H9 (cell line): Measurements from ENCODE around the gene BMP3. TPM values are rescaled to one million over a fixed set of nuclear protein-coding genes. Genes with fewer than 3 reads are reported as not detected.

Experiments used
- DNase-seq: peaks from one replicate; pipeline ENCODE4 v3.0.0-alpha.2; 2017
- H2AFZ ChIP-seq: one replicate; pipeline ENCODE4 v1.6.1; 2013; ENCODE audit warnings: mild to moderate bottlenecking, low read length, control low read depth, moderate library complexity
- H2AK5ac ChIP-seq: 2 replicates; pipeline ENCODE4 v1.6.1; 2013; ENCODE audit warnings: low read length, control low read depth, mixed read lengths; ENCODE audit not compliant: insufficient read length
- H2BK120ac ChIP-seq: one replicate; pipeline ENCODE4 v1.6.1; 2013; ENCODE audit warnings: low read depth, mild to moderate bottlenecking, low read length, control low read depth, inconsistent platforms; ENCODE audit not compliant: poor library complexity, severe bottlenecking
- H2BK12ac ChIP-seq: 2 replicates; pipeline ENCODE4 v1.6.1; 2013; ENCODE audit warnings: low read length, control low read depth, mixed read lengths, low read depth; ENCODE audit not compliant: insufficient read length
- H2BK15ac ChIP-seq: 2 replicates; pipeline ENCODE4 v1.6.1; 2013; ENCODE audit warnings: low read depth, low read length, control low read depth
- H2BK20ac ChIP-seq: one replicate; pipeline ENCODE4 v1.6.1; 2013; ENCODE audit warnings: low read depth, mild to moderate bottlenecking, low read length, control low read depth, inconsistent platforms; ENCODE audit not compliant: poor library complexity, severe bottlenecking
- H2BK5ac ChIP-seq: 2 replicates; pipeline ENCODE4 v1.6.1; 2013; ENCODE audit warnings: low read length, control low read depth, mixed read lengths; ENCODE audit not compliant: insufficient read length
- H3K14ac ChIP-seq: 2 replicates; pipeline ENCODE4 v1.6.1; 2013; ENCODE audit warnings: low read length, control low read depth; ENCODE audit not compliant: insufficient read depth
- H3K18ac ChIP-seq: 2 replicates; pipeline ENCODE4 v1.6.1; 2013; ENCODE audit warnings: low read depth, mild to moderate bottlenecking, mixed read lengths, low read length, control low read depth; ENCODE audit not compliant: insufficient read length
- H3K23ac ChIP-seq: 2 replicates; pipeline ENCODE4 v1.6.1; 2013; ENCODE audit warnings: low read length, control low read depth, mixed read lengths, low read depth; ENCODE audit not compliant: insufficient read length
- H3K23me2 ChIP-seq: 2 replicates; pipeline ENCODE4 v1.6.1; 2013; ENCODE audit warnings: low read depth, mild to moderate bottlenecking, mixed read lengths, low read length, control low read depth; ENCODE audit not compliant: insufficient read length, poor library complexity, severe bottlenecking
- H3K27ac ChIP-seq: 2 replicates; pipeline ENCODE4 v1.5.1; 2013; ENCODE audit warnings: low read length, control low read depth, mixed read lengths, low read depth; ENCODE audit not compliant: insufficient read length
- H3K27me3 ChIP-seq: 2 replicates; pipeline ENCODE4 v1.6.1; 2013; ENCODE audit warnings: low read length, control low read depth, inconsistent platforms; ENCODE audit not compliant: insufficient read depth
- H3K4ac ChIP-seq: 2 replicates; pipeline ENCODE4 v1.6.1; 2013; ENCODE audit warnings: low read depth, mild to moderate bottlenecking, control low read depth, inconsistent platforms, low read length, moderate library complexity
- H3K4me1 ChIP-seq: 2 replicates; pipeline ENCODE4 v1.6.1; 2013; ENCODE audit warnings: low read length, control low read depth, inconsistent platforms; ENCODE audit not compliant: insufficient read depth
- H3K4me2 ChIP-seq: 2 replicates; pipeline ENCODE4 v1.6.1; 2013; ENCODE audit warnings: low read length, control low read depth, mixed read lengths; ENCODE audit not compliant: insufficient read length, insufficient read depth
- H3K56ac ChIP-seq: 2 replicates; pipeline ENCODE4 v1.6.1; 2013; ENCODE audit warnings: low read depth, mild to moderate bottlenecking, mixed read lengths, low read length, control low read depth; ENCODE audit not compliant: insufficient read length
- H3K79me1 ChIP-seq: 2 replicates; pipeline ENCODE4 v1.6.1; 2013; ENCODE audit warnings: low read depth, mild to moderate bottlenecking, moderate library complexity, low read length, control low read depth, inconsistent platforms; ENCODE audit not compliant: insufficient read depth, poor library complexity, severe bottlenecking
- H3K79me2 ChIP-seq: 2 replicates; pipeline ENCODE4 v1.6.1; 2013; ENCODE audit warnings: low read length, control low read depth, inconsistent platforms; ENCODE audit not compliant: insufficient read depth
- H3K9ac ChIP-seq: 2 replicates; pipeline ENCODE4 v1.6.1; 2013; ENCODE audit warnings: low read length, control low read depth, mixed read lengths; ENCODE audit not compliant: insufficient read length; ENCODE audit errors: extremely low read depth
- H3K9me3 ChIP-seq: one replicate; pipeline ENCODE4 v1.6.1; 2013; ENCODE audit warnings: low read depth, low read length, inconsistent platforms; ENCODE audit not compliant: control insufficient read depth
- H3T11ph ChIP-seq: one replicate; pipeline ENCODE4 v1.6.1; 2013; ENCODE audit warnings: mild to moderate bottlenecking, low read length, control low read depth, inconsistent platforms
- H4K20me1 ChIP-seq: one replicate; pipeline ENCODE4 v1.6.1; 2013; ENCODE audit not compliant: control insufficient read depth, insufficient read length, insufficient read depth
- H4K5ac ChIP-seq: 2 replicates; pipeline ENCODE4 v1.6.1; 2013; ENCODE audit warnings: low read depth, mild to moderate bottlenecking, mixed read lengths, low read length, control low read depth; ENCODE audit not compliant: insufficient read length
- H4K8ac ChIP-seq: replicated peaks from 2 replicates; pipeline ENCODE4 v1.6.1; 2013; ENCODE audit warnings: low read length, control low read depth, mixed read lengths, low read depth; ENCODE audit not compliant: insufficient read length
- H4K91ac ChIP-seq: 2 replicates; pipeline ENCODE4 v1.6.1; 2013; ENCODE audit warnings: low read depth, mild to moderate bottlenecking, moderate library complexity, mixed read lengths, low read length, control low read depth; ENCODE audit not compliant: insufficient read length
- H3K27ac Mint-ChIP-seq, 3 experiments: 2 replicates in 2 of 3; 3 replicates in 1 of 3; pipeline ENCODE4 v1.8.0; 2020 to 2021; ENCODE audit warnings: mixed read lengths in 3 of 3, mild to moderate bottlenecking in 1 of 3, moderate library complexity in 1 of 3
- H3K27me3 Mint-ChIP-seq: 2 replicates; pipeline ENCODE4 v1.8.0; 2021; ENCODE audit warnings: low read depth, mild to moderate bottlenecking, moderate library complexity, mixed read lengths
- H3K36me3 Mint-ChIP-seq, 3 experiments: 2 replicates in 2 of 3; 3 replicates in 1 of 3; pipeline ENCODE4 v1.8.0; 2020 to 2021; ENCODE audit warnings: low read depth in 3 of 3, mixed read lengths in 3 of 3; ENCODE audit not compliant: insufficient read depth in 1 of 3
- H3K4me1 Mint-ChIP-seq, 2 experiments: 2 replicates each; pipeline ENCODE4 v1.8.0; 2020; ENCODE audit warnings: mixed read lengths in 2 of 2
- H3K4me3 Mint-ChIP-seq, 2 experiments: 2 replicates in 1 of 2; 3 replicates in 1 of 2; pipeline ENCODE4 v1.8.0; 2020 to 2021; ENCODE audit warnings: mild to moderate bottlenecking in 2 of 2, mixed read lengths in 2 of 2, moderate library complexity in 1 of 2
- H3K9me3 Mint-ChIP-seq, 2 experiments: 2 replicates in 1 of 2; 3 replicates in 1 of 2; pipeline ENCODE4 v1.8.0; 2020; ENCODE audit warnings: mild to moderate bottlenecking in 2 of 2, mixed read lengths in 2 of 2, moderate library complexity in 1 of 2
- WGBS: extraction: QIAGEN DNeasy Blood & Tissue Kit; methylation state at CpG from one replicate; pipeline ENCODE4 v1.1.7; 2013; ENCODE audit warnings: missing lambda C conversion rate, low lambda C conversion rate, mixed read lengths; ENCODE audit not compliant: insufficient read length; ENCODE audit errors: extremely low coverage; 5-methylcytosine and 5-hydroxymethylcytosine counted together
- total RNA-seq: library from RNA; stranded (reverse); gene quantifications from 2 replicates; pipeline ENCODE4 v1.2.1, GENCODE V29; 2021
- TF ChIP-seq, protein P1 (sequence below): fragments of 200-600 bp; sonication (generic); conservative IDR thresholded peaks from 3 replicates; pipeline ENCODE4 v1.8.0; 2021; ENCODE audit warnings: antibody characterized with exemption, mild to moderate bottlenecking

Gene BMP3
- total RNA-seq, 1 experiment from 2014 or later: not detected

DNA sequence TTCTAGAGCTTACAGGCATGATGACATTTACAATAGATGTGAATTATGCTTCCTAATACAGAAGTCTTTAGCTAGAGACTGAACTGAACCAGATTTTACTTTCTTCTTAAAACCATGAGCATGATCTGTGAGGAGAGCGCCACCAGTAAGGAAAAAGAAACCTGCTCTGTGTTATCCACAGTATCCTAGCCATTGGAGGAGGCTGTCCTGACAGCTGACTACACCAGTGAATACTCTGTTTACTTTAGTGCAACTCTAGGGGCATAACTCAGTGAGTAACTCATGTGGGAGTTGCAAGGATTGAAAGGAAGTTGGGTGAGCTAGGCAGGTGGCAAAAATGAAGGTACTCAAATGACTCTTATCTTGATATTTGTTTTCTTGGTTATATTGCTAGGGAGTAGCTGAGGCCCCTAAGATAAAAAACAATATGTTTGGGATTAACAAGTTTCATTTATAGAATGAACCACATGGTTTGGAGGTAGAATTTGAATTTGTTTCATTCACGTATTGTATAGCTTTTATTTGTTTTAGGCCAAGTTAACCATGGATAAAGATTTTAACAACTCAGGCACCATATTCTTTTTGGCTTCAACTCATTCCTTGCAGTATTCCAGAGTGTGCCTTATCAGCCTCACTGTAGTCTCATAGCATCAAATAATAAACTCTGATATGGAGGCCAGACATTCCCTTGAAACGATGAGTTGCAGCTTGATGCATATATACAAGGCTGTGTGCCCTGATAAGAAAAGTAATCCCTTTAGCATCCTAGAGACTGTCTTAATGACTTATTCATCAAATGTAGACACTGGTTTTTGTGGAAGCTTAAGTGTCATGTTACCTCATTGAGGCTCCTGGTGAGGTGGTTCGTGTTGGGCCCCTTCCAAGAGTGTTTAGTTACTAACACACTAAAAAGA is 2.5 kb downstream of the BMP3 start:
- no peak overlapping the region for H3T11ph ChIP-seq
- no peak overlapping the region for H2AFZ ChIP-seq
- TF ChIP-seq, protein P1, sequence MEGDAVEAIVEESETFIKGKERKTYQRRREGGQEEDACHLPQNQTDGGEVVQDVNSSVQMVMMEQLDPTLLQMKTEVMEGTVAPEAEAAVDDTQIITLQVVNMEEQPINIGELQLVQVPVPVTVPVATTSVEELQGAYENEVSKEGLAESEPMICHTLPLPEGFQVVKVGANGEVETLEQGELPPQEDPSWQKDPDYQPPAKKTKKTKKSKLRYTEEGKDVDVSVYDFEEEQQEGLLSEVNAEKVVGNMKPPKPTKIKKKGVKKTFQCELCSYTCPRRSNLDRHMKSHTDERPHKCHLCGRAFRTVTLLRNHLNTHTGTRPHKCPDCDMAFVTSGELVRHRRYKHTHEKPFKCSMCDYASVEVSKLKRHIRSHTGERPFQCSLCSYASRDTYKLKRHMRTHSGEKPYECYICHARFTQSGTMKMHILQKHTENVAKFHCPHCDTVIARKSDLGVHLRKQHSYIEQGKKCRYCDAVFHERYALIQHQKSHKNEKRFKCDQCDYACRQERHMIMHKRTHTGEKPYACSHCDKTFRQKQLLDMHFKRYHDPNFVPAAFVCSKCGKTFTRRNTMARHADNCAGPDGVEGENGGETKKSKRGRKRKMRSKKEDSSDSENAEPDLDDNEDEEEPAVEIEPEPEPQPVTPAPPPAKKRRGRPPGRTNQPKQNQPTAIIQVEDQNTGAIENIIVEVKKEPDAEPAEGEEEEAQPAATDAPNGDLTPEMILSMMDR: no peak
- no peak overlapping the region for H3K23ac ChIP-seq
- no peak overlapping the region for H2BK120ac ChIP-seq
- H3K9ac ChIP-seq: no peak overlapping the region
- H3K14ac ChIP-seq: no peak overlapping the region
- H3K4me2 ChIP-seq: no peak overlapping the region
- no peak overlapping the region for H3K56ac ChIP-seq
- H3K23me2 ChIP-seq: peaks cover 22% of the 10 kb centered on the region
- Mint-ChIP-seq H3K36me3 (no peaks in the 10 kb centered on the region; a peak in 1 of 7 replicates), H3K9me3 (no peaks in the 10 kb centered on the region; a peak in 1 of 5 replicates), H3K27ac (no peak overlapping the region), H3K4me3 (peak overlapping the region in 1 of 2 experiments; percentile 94; a peak in 1 of 5 replicates), H3K27me3 (peaks cover 76% of the 10 kb centered on the region), H3K4me1 (peaks cover 28 to 32% of the 10 kb centered on the region in 2 experiments)
- H3K4ac ChIP-seq: no peak overlapping the region
- H3K18ac ChIP-seq: no peak overlapping the region
- H3K27me3 ChIP-seq: peaks cover 21% of the 10 kb centered on the region; the same call in 1 of the 2 replicates
- H3K9me3 ChIP-seq: no peaks in the 10 kb centered on the region
- H2BK5ac ChIP-seq: no peak overlapping the region
- H3K27ac ChIP-seq: no peak overlapping the region
- no peaks in the 10 kb centered on the region for H3K79me1 ChIP-seq
- H2AK5ac ChIP-seq: no peak overlapping the region
- H4K5ac ChIP-seq: no peak overlapping the region
- peaks cover 2% of the 10 kb centered on the region; the same call in 1 of the 2 replicates for H3K4me1 ChIP-seq
- no peak for DNase-seq
- no peak overlapping the region for H4K91ac ChIP-seq
- H3K79me2 ChIP-seq: no peaks in the 10 kb centered on the region
- no peak overlapping the region for H2BK20ac ChIP-seq
- H4K8ac ChIP-seq: no peak overlapping the region
- no peaks in the 10 kb centered on the region for H4K20me1 ChIP-seq
- H2BK15ac ChIP-seq: no peak overlapping the region
- H2BK12ac ChIP-seq: no peak overlapping the region
- WGBS: no CpG with 5 or more reads among the region's 4 CpGs
